SK-N-SH treated with all-trans-retinoic acid at 6 μM for 48 hours (cell line): ENCODE results near the gene ORAI3.

Source experiments
- ISL1 ChIP-seq: fragments of 250-450 bp; sonication (Bioruptor Pico); IDR thresholded peaks from 2 replicates; pipeline ENCODE4 v2.1.2; 2022; ENCODE audit warnings: mild to moderate bottlenecking, moderate library complexity
- RARB ChIP-seq: fragments of 250-450 bp; sonication (Bioruptor Pico); IDR thresholded peaks from 2 replicates; pipeline ENCODE4 v1.8.0; 2021; ENCODE audit warnings: mild to moderate bottlenecking, moderate library complexity
- ZC3H10 ChIP-seq: fragments of 250-450 bp; sonication (Bioruptor Pico); IDR thresholded peaks from 2 replicates; pipeline ENCODE4 v1.5.1; 2021; ENCODE audit warnings: mild to moderate bottlenecking, moderate library complexity
- ZFP3 ChIP-seq: fragments of 250-450 bp; sonication (Bioruptor Pico); IDR thresholded peaks from 2 replicates; pipeline ENCODE4 v1.5.0; 2020; ENCODE audit warnings: mild to moderate bottlenecking, moderate library complexity
- ZNF8 ChIP-seq: fragments of 450-650 bp; formaldehyde crosslinking; IDR thresholded peaks from 2 replicates; pipeline ENCODE4 v1.5.0; 2020; ENCODE audit warnings: mild to moderate bottlenecking, moderate library complexity

- TF ChIP-seq ZC3H10 (CRISPR knock-in tag) (no peak), ZFP3 (CRISPR knock-in tag) (no peak), RARB (CRISPR knock-in tag) (no peak), ISL1 (CRISPR knock-in tag) (no peak), ZNF8 (CRISPR knock-in tag) (no peak)
Measured at GRCh38 chr16:30937692-30938091, 11.2 kb upstream of the ORAI3 start.
